ENCODE data around the gene OPN3. TPM values are rescaled to one million over a fixed set of nuclear protein-coding genes. Genes with fewer than 3 reads are reported as not detected.
"Not testable (repeated sequence)": the region's sequence is repeated elsewhere in the genome, so short reads cannot be mapped to it uniquely, and the experiment has no call there.

Gene OPN3
- total RNA-seq, 1 experiment from 2014 or later, result 22.0 TPM

DNA sequence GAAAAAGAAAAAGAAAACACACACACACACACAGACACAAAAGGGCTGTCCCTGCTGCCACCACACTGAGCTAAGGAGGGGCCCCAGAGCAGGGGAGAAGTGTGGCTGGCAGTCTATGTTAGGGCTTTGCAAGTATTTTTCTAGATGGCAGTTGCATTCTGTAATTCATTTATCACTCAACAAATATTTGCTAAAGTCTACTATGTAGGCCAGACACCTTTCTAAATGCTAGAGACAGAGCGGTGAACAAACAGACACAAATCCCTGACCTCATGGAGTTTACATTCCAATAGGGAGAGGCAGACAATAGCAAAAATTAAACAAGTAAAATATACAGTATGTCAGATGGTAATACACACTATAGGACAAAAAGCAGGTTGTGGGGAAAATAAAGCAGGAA lies 32.1 kb upstream of the OPN3 start:
- CTCF ChIA-PET, result no interaction called here
- TF ChIP-seq, protein P1, sequence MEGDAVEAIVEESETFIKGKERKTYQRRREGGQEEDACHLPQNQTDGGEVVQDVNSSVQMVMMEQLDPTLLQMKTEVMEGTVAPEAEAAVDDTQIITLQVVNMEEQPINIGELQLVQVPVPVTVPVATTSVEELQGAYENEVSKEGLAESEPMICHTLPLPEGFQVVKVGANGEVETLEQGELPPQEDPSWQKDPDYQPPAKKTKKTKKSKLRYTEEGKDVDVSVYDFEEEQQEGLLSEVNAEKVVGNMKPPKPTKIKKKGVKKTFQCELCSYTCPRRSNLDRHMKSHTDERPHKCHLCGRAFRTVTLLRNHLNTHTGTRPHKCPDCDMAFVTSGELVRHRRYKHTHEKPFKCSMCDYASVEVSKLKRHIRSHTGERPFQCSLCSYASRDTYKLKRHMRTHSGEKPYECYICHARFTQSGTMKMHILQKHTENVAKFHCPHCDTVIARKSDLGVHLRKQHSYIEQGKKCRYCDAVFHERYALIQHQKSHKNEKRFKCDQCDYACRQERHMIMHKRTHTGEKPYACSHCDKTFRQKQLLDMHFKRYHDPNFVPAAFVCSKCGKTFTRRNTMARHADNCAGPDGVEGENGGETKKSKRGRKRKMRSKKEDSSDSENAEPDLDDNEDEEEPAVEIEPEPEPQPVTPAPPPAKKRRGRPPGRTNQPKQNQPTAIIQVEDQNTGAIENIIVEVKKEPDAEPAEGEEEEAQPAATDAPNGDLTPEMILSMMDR (IDR thresholded peaks at IDR 0.05; ENCODE audit: unreplicated experiment), result no peak
- intact Hi-C loops (cut with micrococcal nuclease; ENCODE audit: unreplicated experiment), result no loop called here
- no peaks in the 10 kb centered on the region for H3K27me3 Mint-ChIP-seq (ENCODE audit: unreplicated experiment)
- no peak overlapping the region for H3K27ac Mint-ChIP-seq (ENCODE audit: unreplicated experiment)
- peaks cover 8% of the 10 kb centered on the region for H3K4me1 Mint-ChIP-seq (ENCODE audit: low read depth, unreplicated experiment)
- DNase-seq, result no peak
- BruUV-seq (replicated peaks), result no TSS peak
- H3K4me3 Mint-ChIP-seq (ENCODE audit: low read depth, unreplicated experiment), result no peak overlapping the region
- H3K36me3 Mint-ChIP-seq (ENCODE audit: insufficient read depth, unreplicated experiment), result no peaks in the 10 kb centered on the region
- H3K9me3 Mint-ChIP-seq (ENCODE audit: low read depth, unreplicated experiment), result peaks cover 6% of the 10 kb centered on the region

GRCh38 chr1:241666419-241666818 lies 26.2 kb upstream of the OPN3 start:
- H3K9me3 Mint-ChIP-seq (ENCODE audit: low read depth, unreplicated experiment), result no peaks in the 10 kb centered on the region
- CTCF ChIA-PET, result no interaction called here
- no peak overlapping the region for H3K4me3 Mint-ChIP-seq (ENCODE audit: low read depth, unreplicated experiment)
- H3K36me3 Mint-ChIP-seq (ENCODE audit: insufficient read depth, unreplicated experiment), result no peaks in the 10 kb centered on the region
- no TSS peak for BruUV-seq (replicated peaks)
- no peaks in the 10 kb centered on the region for H3K27me3 Mint-ChIP-seq (ENCODE audit: unreplicated experiment)
- intact Hi-C loops (cut with micrococcal nuclease; ENCODE audit: unreplicated experiment), result no loop called here
- no peak for DNase-seq
- H3K4me1 Mint-ChIP-seq (ENCODE audit: low read depth, unreplicated experiment), result no peaks in the 10 kb centered on the region
- no peak overlapping the region for H3K27ac Mint-ChIP-seq (ENCODE audit: unreplicated experiment)
- TF ChIP-seq, protein P1 (IDR thresholded peaks at IDR 0.05; ENCODE audit: unreplicated experiment), result no peak

DNA sequence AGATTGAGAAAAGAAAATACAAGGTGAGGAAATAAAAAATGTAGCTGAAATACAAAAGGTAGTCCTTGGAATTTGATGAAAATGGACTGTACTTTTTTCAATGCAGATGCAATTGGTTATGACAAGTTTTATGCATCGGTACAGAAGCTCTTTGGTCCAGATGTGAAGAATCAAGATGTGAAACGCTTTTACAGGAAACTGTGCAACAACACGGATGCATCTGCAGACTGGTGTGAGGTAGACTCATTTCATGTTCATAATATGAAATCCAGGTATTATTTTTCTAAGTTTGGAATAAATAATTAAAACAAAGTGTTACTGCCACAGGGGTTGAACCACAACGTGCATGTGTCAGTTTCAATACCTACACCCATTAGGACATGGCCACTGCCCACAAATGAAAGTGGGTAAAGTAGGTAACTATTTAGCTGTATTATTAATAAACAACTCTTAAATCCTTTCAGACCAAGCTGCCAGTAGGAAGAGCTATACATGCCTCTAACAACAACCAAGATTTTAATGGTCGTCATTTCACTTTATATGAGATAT lies 20.3 kb upstream of the OPN3 start:
- CTCF ChIA-PET, result interaction anchor here (0.8 to 1.7 kb wide), 2 partner anchors 20 to 115 kb away, joined by 3 to 4 read pairs; partner anchors contain the start of genes CHML and OPN3
- Mint-ChIP-seq H3K36me3 (ENCODE audit: insufficient read depth, unreplicated experiment) (no peaks in the 10 kb centered on the region), H3K27me3 (ENCODE audit: unreplicated experiment) (no peaks in the 10 kb centered on the region), H3K27ac (ENCODE audit: unreplicated experiment) (no peak overlapping the region), H3K9me3 (ENCODE audit: low read depth, unreplicated experiment) (no peaks in the 10 kb centered on the region), H3K4me3 (ENCODE audit: low read depth, unreplicated experiment) (no peak overlapping the region), H3K4me1 (ENCODE audit: low read depth, unreplicated experiment) (no peaks in the 10 kb centered on the region)
- TF ChIP-seq, protein P1 (IDR thresholded peaks at IDR 0.05; ENCODE audit: unreplicated experiment), result no peak
- intact Hi-C loops (cut with micrococcal nuclease; ENCODE audit: unreplicated experiment), result no loop called here
- BruUV-seq (replicated peaks), result no TSS peak
- DNase-seq, result no peak

GRCh38 chr1:241659016-241659415 lies 18.8 kb upstream of the OPN3 start:
- H3K27ac Mint-ChIP-seq (ENCODE audit: unreplicated experiment); H3K36me3 Mint-ChIP-seq (ENCODE audit: insufficient read depth, unreplicated experiment); CTCF ChIA-PET; H3K4me1 Mint-ChIP-seq (ENCODE audit: low read depth, unreplicated experiment); H3K9me3 Mint-ChIP-seq (ENCODE audit: low read depth, unreplicated experiment); DNase-seq; H3K4me3 Mint-ChIP-seq (ENCODE audit: low read depth, unreplicated experiment); H3K27me3 Mint-ChIP-seq (ENCODE audit: unreplicated experiment); BruUV-seq (replicated peaks); intact Hi-C loops (cut with micrococcal nuclease; ENCODE audit: unreplicated experiment): not testable (repeated sequence)

DNA sequence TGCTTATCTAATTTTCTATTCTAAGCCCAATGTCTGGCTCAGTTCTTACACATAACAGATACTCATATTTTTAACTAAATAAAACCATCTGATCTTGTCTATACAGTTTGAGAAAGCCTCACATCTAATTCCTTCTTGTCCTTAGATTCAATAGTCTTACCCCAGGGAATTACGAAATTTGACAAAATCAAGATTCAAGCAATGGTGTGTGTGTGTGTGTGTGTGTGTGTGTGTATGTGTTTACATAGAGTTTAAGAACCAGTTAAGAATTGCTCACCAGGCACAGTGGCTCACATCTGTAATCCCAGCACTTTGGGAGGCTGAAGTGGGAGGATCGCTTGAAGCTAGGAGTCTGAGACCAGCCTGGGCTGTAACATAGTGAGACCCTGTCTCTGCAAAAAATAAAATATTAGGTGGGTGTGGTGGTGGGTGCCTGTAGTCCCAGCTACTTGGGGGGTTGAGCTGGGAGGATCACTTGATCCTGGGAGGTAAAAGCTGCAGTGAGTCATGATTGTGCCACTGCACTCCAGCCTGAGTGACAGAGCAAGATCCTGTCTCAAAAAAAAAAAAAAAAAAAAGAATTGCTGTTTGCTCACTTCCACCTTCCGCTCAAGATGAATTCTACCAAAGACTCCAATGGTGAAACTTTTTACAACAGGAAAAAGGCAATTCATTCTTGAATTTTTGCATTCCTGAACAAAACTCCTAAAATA lies 18.1 kb upstream of the OPN3 start:
- intact Hi-C loops (cut with micrococcal nuclease; ENCODE audit: unreplicated experiment), result no loop called here
- BruUV-seq (replicated peaks), result no TSS peak
- Mint-ChIP-seq H3K27me3 (ENCODE audit: unreplicated experiment) (no peaks in the 10 kb centered on the region), H3K36me3 (ENCODE audit: insufficient read depth, unreplicated experiment) (no peaks in the 10 kb centered on the region), H3K4me1 (ENCODE audit: low read depth, unreplicated experiment) (no peaks in the 10 kb centered on the region), H3K9me3 (ENCODE audit: low read depth, unreplicated experiment) (no peaks in the 10 kb centered on the region), H3K4me3 (ENCODE audit: low read depth, unreplicated experiment) (no peak overlapping the region), H3K27ac (ENCODE audit: unreplicated experiment) (no peak overlapping the region)
- no peak for DNase-seq
- CTCF ChIA-PET, result interaction anchor here (0.6 to 0.9 kb wide), 3 partner anchors 10 to 553 kb away, joined by 3 to 5 read pairs (median 4); no protein-coding TSS in a partner anchor
- TF ChIP-seq, protein P1 (IDR thresholded peaks at IDR 0.05; ENCODE audit: unreplicated experiment), result no peak
